Bronchial epithelial cell (primary cell): ENCODE results near the gene ANGPTL5. TPM values are rescaled to one million over a fixed set of nuclear protein-coding genes. Genes with fewer than 3 reads are reported as not detected.
"Not testable (repeated sequence)": the region's sequence is repeated elsewhere in the genome, so short reads cannot be mapped to it uniquely, and the experiment has no call there.

Source experiments
- DNase-seq: peaks from one replicate; pipeline ENCODE4 v3.0.0-alpha.2; 2010; ENCODE audit warnings: low read depth
- FAIRE-seq: peaks from 2 replicates; lab custom pipeline; 2011; peaks lifted over from hg19 to GRCh38; lab: Jason Lieb, UNC
- H3K27me3 ChIP-seq: 2 replicates; pipeline ENCODE4 v1.5.1; 2011; ENCODE audit warnings: low read length; ENCODE audit not compliant: control insufficient read depth, insufficient read depth
- H3K36me3 ChIP-seq: 2 replicates; pipeline ENCODE4 v1.5.1; 2011; ENCODE audit warnings: low read length; ENCODE audit not compliant: control insufficient read depth, insufficient read depth
- H3K4me3 ChIP-seq: 2 replicates; pipeline ENCODE4 v1.5.1; 2011; ENCODE audit warnings: mild to moderate bottlenecking, low read depth, low read length, control low read depth
- CTCF ChIP-seq: IDR thresholded peaks from 2 replicates; pipeline ENCODE4 v1.5.1; 2011; ENCODE audit warnings: mild to moderate bottlenecking, moderate library complexity, low read length, control low read depth, inconsistent platforms; ENCODE audit not compliant: insufficient read depth, severe bottlenecking
- total RNA-seq: library from RNA; depleted of rRNA; stranded (reverse); fragments of >200 nt; gene quantifications from 2 replicates; pipeline ENCODE4 v1.2.1, GENCODE V29; 2014

The ANGPTL5 gene
- total RNA-seq, 1 donor from 2014 or later, result not detected

- no peak for FAIRE-seq
These were observed 55.5 kb downstream of the ANGPTL5 start for GRCh38 chr11:101860696-101861427.

GRCh38 chr11:101852260-101852659, 64.1 kb downstream of the ANGPTL5 start:
- DNase-seq, result peak; percentile 17
- FAIRE-seq, result not testable (repeated sequence)

More at GRCh38 chr11:101860696-101861427, 55.5 kb downstream of the ANGPTL5 start:
- H3K27me3 ChIP-seq, result no peaks in the 10 kb centered on the region
- no peak overlapping the region for H3K4me3 ChIP-seq
- H3K36me3 ChIP-seq, result no peaks in the 10 kb centered on the region
- TF ChIP-seq CTCF, result peak; percentile 71
- peak; percentile 64 for DNase-seq

GRCh38 chr11:101848262-101848661, 68.1 kb downstream of the ANGPTL5 start:
- TF ChIP-seq CTCF, result no peak
- FAIRE-seq, result no peak

More at GRCh38 chr11:101852260-101852659, 64.1 kb downstream of the ANGPTL5 start:
- H3K27me3 ChIP-seq, H3K4me3 ChIP-seq, H3K36me3 ChIP-seq: not testable (repeated sequence)
- peak; percentile 11 for TF ChIP-seq CTCF

GRCh38 chr11:101844608-101845007, 71.7 kb downstream of the ANGPTL5 start:
- TF ChIP-seq CTCF, result no peak
- H3K27me3 ChIP-seq, result no peaks in the 10 kb centered on the region
- FAIRE-seq, result no peak

More at GRCh38 chr11:101848262-101848661, 68.1 kb downstream of the ANGPTL5 start:
- Histone ChIP-seq H3K36me3 (no peaks in the 10 kb centered on the region), H3K27me3 (no peaks in the 10 kb centered on the region), H3K4me3 (no peak overlapping the region)
- peak; percentile 34 for DNase-seq

GRCh38 chr11:101840704-101841103, 75.6 kb downstream of the ANGPTL5 start:
- no peaks in the 10 kb centered on the region for H3K36me3 ChIP-seq
- no peak overlapping the region for H3K4me3 ChIP-seq
- no peaks in the 10 kb centered on the region for H3K27me3 ChIP-seq
- no peak for TF ChIP-seq CTCF
- no peak for FAIRE-seq
- no peak for DNase-seq

More at GRCh38 chr11:101844608-101845007, 71.7 kb downstream of the ANGPTL5 start:
- Histone ChIP-seq H3K36me3 (no peaks in the 10 kb centered on the region), H3K4me3 (no peak overlapping the region)
- DNase-seq, result no peak

Other genes starting within 250 kb of the ANGPTL5 start
- 0.53 and 2.6 TPM in 2 replicates for gene CEP126, start 1.5 kb downstream of the ANGPTL5 start, total RNA-seq
- 4.7 and 8.7 TPM in 2 replicates for gene CFAP300, start 130.9 kb upstream of the ANGPTL5 start, total RNA-seq
- gene YAP1, start 193.9 kb upstream of the ANGPTL5 start, total RNA-seq, result 151 and 152 TPM in 2 replicates